Heart right ventricle (tissue), 16 donors: Measurements from ENCODE around the gene RAB24. TPM values are rescaled to one million over a fixed set of nuclear protein-coding genes. Genes with fewer than 3 reads are reported as not detected.

Experiments used
- ATAC-seq, 8 donors: fragments of 200-7000 bp; cut with Tn5 transposase; one replicate each; pipeline ENCODE4 v1.9.1; 2020; ENCODE audit warnings: mild to moderate bottlenecking in 8 of 8, moderate library complexity in 8 of 8, moderate number of reproducible peaks in 1 of 8
- DNase-seq, 2 donors: peaks; one replicate each; pipeline ENCODE4 v3.0.0-alpha.2; 2020
- H3K27ac ChIP-seq, 10 donors: fragments of 200-600 bp; sonication (generic) in 2 of 10; one replicate each; pipeline versions ENCODE4 v1.5.0 to v1.8.0; 2020 to 2022; ENCODE audit warnings: mild to moderate bottlenecking in 3 of 10
- H3K27me3 ChIP-seq, 7 donors: fragments of 200-600 bp; one replicate each; pipeline ENCODE4 v1.8.0; 2021 to 2022; ENCODE audit warnings: mild to moderate bottlenecking in 2 of 7
- H3K36me3 ChIP-seq, 9 donors: fragments of 200-600 bp; sonication (generic) in 1 of 9; one replicate each; pipeline versions ENCODE4 v1.5.0 to v1.8.0; 2020 to 2022; ENCODE audit warnings: mild to moderate bottlenecking in 2 of 9
- H3K4me1 ChIP-seq, 9 donors: fragments of 200-600 bp; sonication (generic) in 1 of 9; one replicate each; pipeline versions ENCODE4 v1.5.0 to v1.8.0; 2020 to 2022; ENCODE audit warnings: mild to moderate bottlenecking in 4 of 9
- H3K4me3 ChIP-seq, 10 donors: fragments of 200-600 bp; sonication (generic) in 2 of 10; one replicate each; pipeline versions ENCODE4 v1.5.0 to v1.8.0; 2020 to 2022; ENCODE audit warnings: mild to moderate bottlenecking in 7 of 10, moderate library complexity in 2 of 10
- H3K9me3 ChIP-seq, 11 donors: fragments of 200-600 bp in 10 of 11; sonication (generic) in 2 of 11; one replicate each; pipeline versions ENCODE4 v1.5.0 to v1.8.0; 2013 to 2022; ENCODE audit warnings: mild to moderate bottlenecking in 2 of 11, control low read depth in 1 of 11, moderate library complexity in 1 of 11
- WGBS, 2 donors: extraction: QIAGEN DNeasy Blood & Tissue Kit; methylation state at CpG; one replicate each; pipeline ENCODE4 v1.1.7; 2013; ENCODE audit warnings: inconsistent platforms in 1 of 2; 5-methylcytosine and 5-hydroxymethylcytosine counted together
- intact Hi-C, 10 donors: fragments of 100-400 bp; cut with DNase I; formaldehyde crosslinking; loops; one replicate each; pipeline versions ENCODE4 v1.11.1 to v1.14.2; 2022
- polyA plus RNA-seq, 2 donors: library from polyadenylated mRNA; stranded (reverse); fragments of 200-250 nt; gene quantifications; one replicate each; pipeline ENCODE4 v1.2.3, GENCODE V29; 2013
- total RNA-seq, 10 donors: library from RNA; stranded (reverse); fragmentation: NEBNext Ultra II Directional in 3 of 10; extraction: Animal tissue kit (Norgen Biotek cat#: 25700) in 3 of 10; gene quantifications; one replicate each; pipeline versions ENCODE4 v1.2.1 to v1.2.4, GENCODE V29; 2021 to 2023
- TF ChIP-seq, protein P1 (sequence below), 9 donors: fragments of 200-600 bp; sonication (generic) in 2 of 9; IDR thresholded peaks; one replicate each; pipeline versions ENCODE4 v1.5.0 to v1.8.0; 2021 to 2022; ENCODE audit warnings: antibody characterized with exemption in 9 of 9, mild to moderate bottlenecking in 5 of 9, moderate library complexity in 1 of 9
- donor health status: Arrhythmogenic right ventricular cardiomyopathy.
- donor health status: ischemic (EF 13 %, LVEDD 7.1; RV severe dilation, severe dysfunction).
- donor health status: healthy with polysubstance abuse.
- donor health status: DM: no; HTN: yes; CAD: no.
- donor health status: DM: no; HTN: no; CAD: no.
- donor health status: ischemic (EF 25% LVEDD 6.9; RV normal size, moderate dysfunction).
- donor health status: ischemic (EF 25% LVEDD 5.7; RV mildly dilated, moderate dysfunction).
- donor health status: healthy.
- donor health status: DM: yes; HTN: yes; CAD: no.
- donor health status: Ischemic cardiomyopathy.
- donor health status: ischemic (EF 35%, LVEDD 5.7; RV mildly dilated, moderate dysfunction).
- donor health status: nonischemic (EF 11% LVEDD 7.7; RV severe dilation, severe dysfunction).
- donor health status: DM: yes; HTN: yes; CAD: no.
- donor health status: PGD.
- donor health status: ischemic (EF 29% LVEDD 5.4; RV normal size, mild dysfunction).
- donor health status: nonischemic (EF 23%, LVEDD 6.1; RV moderate dilation, normal function).

Gene RAB24
- total and polyA plus RNA-seq, 12 donors: 14.7 to 39.4 (median 19.7) TPM

DNA sequence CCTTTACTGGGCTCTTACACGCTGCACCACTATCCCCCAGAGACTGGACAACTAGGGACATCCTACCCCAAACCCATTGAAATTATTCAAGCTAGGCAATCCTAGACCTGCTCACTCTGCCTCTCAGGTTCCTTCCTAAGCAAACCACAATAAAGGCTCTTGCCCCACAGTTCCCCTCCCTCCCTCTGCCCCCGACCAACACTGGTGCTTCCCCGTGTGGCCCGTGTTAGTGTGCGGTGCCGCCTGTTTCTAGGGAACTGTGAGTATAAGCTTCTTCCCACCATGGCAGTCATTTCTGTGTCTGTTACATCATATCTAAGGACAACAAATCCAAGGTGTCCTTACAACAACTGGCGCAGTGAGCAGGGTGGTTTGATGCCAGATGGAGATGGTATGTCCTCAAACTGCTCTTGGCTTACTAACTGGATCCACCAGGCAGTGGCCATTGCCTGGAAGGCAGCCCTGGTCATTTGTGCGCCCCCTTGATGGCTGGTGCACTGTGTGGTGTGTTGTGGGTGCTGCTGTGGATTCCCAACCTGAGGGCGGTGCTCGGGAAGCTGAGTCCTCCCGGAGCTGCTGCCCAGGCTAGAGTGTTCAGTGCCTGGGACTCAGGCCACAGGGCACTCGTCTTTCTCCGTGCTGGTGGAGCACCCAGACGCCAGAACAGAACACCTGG is 16.5 kb upstream of the RAB24 start:
- TF ChIP-seq, protein P1, sequence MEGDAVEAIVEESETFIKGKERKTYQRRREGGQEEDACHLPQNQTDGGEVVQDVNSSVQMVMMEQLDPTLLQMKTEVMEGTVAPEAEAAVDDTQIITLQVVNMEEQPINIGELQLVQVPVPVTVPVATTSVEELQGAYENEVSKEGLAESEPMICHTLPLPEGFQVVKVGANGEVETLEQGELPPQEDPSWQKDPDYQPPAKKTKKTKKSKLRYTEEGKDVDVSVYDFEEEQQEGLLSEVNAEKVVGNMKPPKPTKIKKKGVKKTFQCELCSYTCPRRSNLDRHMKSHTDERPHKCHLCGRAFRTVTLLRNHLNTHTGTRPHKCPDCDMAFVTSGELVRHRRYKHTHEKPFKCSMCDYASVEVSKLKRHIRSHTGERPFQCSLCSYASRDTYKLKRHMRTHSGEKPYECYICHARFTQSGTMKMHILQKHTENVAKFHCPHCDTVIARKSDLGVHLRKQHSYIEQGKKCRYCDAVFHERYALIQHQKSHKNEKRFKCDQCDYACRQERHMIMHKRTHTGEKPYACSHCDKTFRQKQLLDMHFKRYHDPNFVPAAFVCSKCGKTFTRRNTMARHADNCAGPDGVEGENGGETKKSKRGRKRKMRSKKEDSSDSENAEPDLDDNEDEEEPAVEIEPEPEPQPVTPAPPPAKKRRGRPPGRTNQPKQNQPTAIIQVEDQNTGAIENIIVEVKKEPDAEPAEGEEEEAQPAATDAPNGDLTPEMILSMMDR (IDR thresholded peaks at IDR 0.05): no peak
- H3K9me3 ChIP-seq: no peaks in the 10 kb centered on the region
- DNase-seq (no peak), ATAC-seq (no peak)
- intact Hi-C loops: loop anchor here in 8 of 10 donors (2.0 to 10.0 kb wide), 10 partner anchors 32 to 185 kb away; partner anchors contain the start of genes DOK3 (in 1 of the 8), LMAN2 (in 1 of the 8) and PDLIM7 (in 1 of the 8)
- H3K27ac ChIP-seq: no peak overlapping the region
- no peak overlapping the region for H3K4me3 ChIP-seq
- peaks cover 0 to 20% (median 0%) of the 10 kb centered on the region in 9 donors for H3K36me3 ChIP-seq
- no peaks in the 10 kb centered on the region for H3K27me3 ChIP-seq
- H3K4me1 ChIP-seq: peaks cover 0 to 11% (median 0%) of the 10 kb centered on the region in 9 donors
- 96 to 97% methylated on average over 14 of the region's 14 CpGs for WGBS, 2 donors

DNA sequence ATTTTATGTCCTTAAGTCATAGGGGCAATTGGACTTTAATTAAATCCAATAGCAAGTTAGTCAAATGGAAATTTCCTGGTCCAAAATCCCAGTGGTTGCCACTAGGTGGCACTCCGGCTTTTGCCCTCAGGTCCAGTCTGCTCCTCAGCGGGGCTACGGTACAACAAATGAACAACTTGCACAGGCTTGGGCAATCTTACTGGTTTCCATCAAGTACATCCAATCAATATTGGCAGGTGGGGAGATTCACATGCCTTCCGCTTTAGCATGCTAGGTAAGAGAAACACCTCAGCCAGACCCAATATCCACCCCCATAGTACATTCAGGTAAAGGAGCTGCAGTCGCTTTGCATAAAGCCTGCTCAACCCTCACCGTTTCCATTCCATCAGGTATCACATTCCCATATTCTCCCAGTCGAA is 14.4 kb upstream of the RAB24 start:
- WGBS, 2 donors: 32 to 33% methylated on average over 7 of the region's 7 CpGs
- Histone ChIP-seq H3K9me3 (no peaks in the 10 kb centered on the region), H3K4me3 (no peak overlapping the region), H3K4me1 (peaks cover 0 to 14% (median under 1%) of the 10 kb centered on the region in 9 donors), H3K27me3 (no peaks in the 10 kb centered on the region), H3K27ac (no peak overlapping the region), H3K36me3 (peaks cover 0 to 16% (median 0%) of the 10 kb centered on the region in 9 donors)
- TF ChIP-seq, protein P1 (IDR thresholded peaks at IDR 0.05): peak; percentile 72 to 91 (median 85)
- DNase-seq (peak in 1 of 2 donors; percentile 70), ATAC-seq (peak in 7 of 8 donors; percentile 45 to 67 (median 57))
- intact Hi-C loops: loop anchor here in 7 of 10 donors (2.0 to 10.0 kb wide), 9 partner anchors 34 to 187 kb away; partner anchors contain the start of genes DOK3 (in 1 of the 7), LMAN2 (in 1 of the 7) and PDLIM7 (in 1 of the 7)

- intact Hi-C loops: loop anchor here in 6 of 10 donors (5.0 to 10.0 kb wide), 8 partner anchors 36 to 189 kb away; partner anchors contain the start of genes DOK3 (in 1 of the 6), LMAN2 (in 1 of the 6) and PDLIM7 (in 1 of the 6)
- ATAC-seq: no peak
Measured at GRCh38 chr5:177316005-177316404, 12.5 kb upstream of the RAB24 start.

GRCh38 chr5:177315411-177315810 is 11.9 kb upstream of the RAB24 start:
- H3K9me3 ChIP-seq: no peaks in the 10 kb centered on the region
- no peaks in the 10 kb centered on the region for H3K27me3 ChIP-seq
- no peak overlapping the region for H3K4me3 ChIP-seq
- peaks cover 14 to 32% (median 25%) of the 10 kb centered on the region in 9 donors for H3K4me1 ChIP-seq
- no peak overlapping the region for H3K27ac ChIP-seq
- intact Hi-C loops: loop anchor here in 6 of 10 donors (5.0 to 10.0 kb wide), 8 partner anchors 37 to 189 kb away; partner anchors contain the start of genes DOK3 (in 1 of the 6), LMAN2 (in 1 of the 6) and PDLIM7 (in 1 of the 6)
- TF ChIP-seq, protein P1 (IDR thresholded peaks at IDR 0.05): no peak
- DNase-seq: no peak
- H3K36me3 ChIP-seq: peaks cover 0 to 12% (median 0%) of the 10 kb centered on the region in 9 donors
- 93 to 94% methylated on average over 7 of the region's 7 CpGs for WGBS, 2 donors
- ATAC-seq: no peak

More at GRCh38 chr5:177316005-177316404, 12.5 kb upstream of the RAB24 start:
- 81 to 97% methylated on average over 3 of the region's 3 CpGs for WGBS, 2 donors
- no peak overlapping the region for H3K4me3 ChIP-seq
- H3K27ac ChIP-seq: no peak overlapping the region
- no peak for DNase-seq
- TF ChIP-seq, protein P1 (IDR thresholded peaks at IDR 0.05): no peak
- H3K36me3 ChIP-seq: peaks cover 0 to 16% (median 0%) of the 10 kb centered on the region in 9 donors
- H3K4me1 ChIP-seq: peaks cover 14 to 32% (median 19%) of the 10 kb centered on the region in 9 donors
- no peaks in the 10 kb centered on the region for H3K9me3 ChIP-seq
- no peaks in the 10 kb centered on the region for H3K27me3 ChIP-seq
